Measurements from ENCODE around the gene CD44. TPM values are rescaled to one million over a fixed set of nuclear protein-coding genes. Genes with fewer than 3 reads are reported as not detected.

Gene CD44
- total RNA-seq, 2 experiments from 2014 or later = 449 to 455 TPM

- CTCF ChIA-PET = interaction anchor here (1.1 kb wide), 1 partner anchor 11 kb away, joined by 5 read pairs; no protein-coding TSS in a partner anchor
Observed at GRCh38 chr11:35182317-35182939, 43.5 kb downstream of the CD44 start.

DNA sequence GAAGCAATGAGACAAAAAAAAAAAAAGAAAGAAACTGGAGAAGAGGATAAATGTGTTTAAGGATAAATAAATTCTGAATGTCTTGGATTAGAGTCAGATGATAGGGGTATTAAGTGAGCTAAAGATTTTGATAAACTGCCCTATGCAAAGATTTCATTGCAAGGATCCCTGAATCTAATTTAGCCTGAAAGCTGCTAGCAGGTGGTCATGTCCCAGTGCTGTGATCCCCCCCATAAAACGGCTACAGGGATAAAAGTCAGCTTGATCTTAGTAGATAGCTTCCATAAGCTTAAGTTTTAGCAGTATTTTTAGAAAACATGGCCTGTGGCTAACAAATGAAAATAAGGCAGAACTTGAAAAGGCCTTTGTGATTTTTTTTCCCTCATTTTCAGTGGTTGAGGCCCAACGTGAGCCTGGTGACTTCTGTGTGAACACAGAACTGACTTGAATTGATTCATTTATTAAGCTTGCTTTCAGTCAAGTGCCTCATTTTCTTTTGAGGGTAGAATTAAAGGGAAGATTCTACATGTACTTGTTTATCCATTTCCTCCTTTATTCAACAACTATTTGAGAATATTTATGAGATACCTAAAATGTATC, 44.5 kb downstream of the CD44 start:
- POLR2A ChIA-PET = interaction anchor here (0.7 to 0.9 kb wide), 2 partner anchors 44 to 179 kb away, joined by 3 read pairs; partner anchors contain the start of gene CD44

More at GRCh38 chr11:35182317-35182939, 43.5 kb downstream of the CD44 start:
- POLR2A ChIA-PET = interaction anchor here (0.9 kb wide), 1 partner anchor 43 kb away, joined by 3 read pairs; the partner anchor contains the start of gene CD44

DNA sequence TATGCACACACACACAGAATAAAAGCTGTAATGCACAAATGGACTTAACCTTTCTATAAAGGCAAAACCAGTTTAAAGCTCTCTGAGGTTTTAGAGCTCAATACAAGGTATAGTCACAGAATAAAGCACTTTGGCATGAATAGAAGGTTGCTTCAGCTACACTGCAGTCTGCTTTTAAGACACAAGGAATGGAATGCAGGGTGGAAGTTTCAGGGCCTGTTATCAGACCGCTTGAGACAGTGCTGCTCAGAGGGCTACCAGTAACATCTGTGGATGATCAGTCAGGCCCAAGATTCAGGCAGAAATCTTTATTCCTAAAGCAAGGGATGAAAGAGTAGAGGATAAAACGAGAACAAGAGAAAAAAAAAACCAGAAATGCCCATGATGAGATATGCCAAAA, 46.7 kb downstream of the CD44 start:
- ChIA-PET CTCF (interaction anchor here (0.6 to 1.2 kb wide), 2 partner anchors 118 to 205 kb away, joined by 3 to 4 read pairs; no protein-coding TSS in a partner anchor), POLR2A (no interaction called here)

More for the DNA sequence above, 44.5 kb downstream of the CD44 start:
- CTCF ChIA-PET = interaction anchor here (0.7 to 1.1 kb wide), 2 partner anchors 8 to 12 kb away, joined by 3 to 5 read pairs; no protein-coding TSS in a partner anchor

- ChIA-PET CTCF (no interaction called here), POLR2A (no interaction called here)
Observed at GRCh38 chr11:35187996-35188395, 49.0 kb downstream of the CD44 start.

DNA sequence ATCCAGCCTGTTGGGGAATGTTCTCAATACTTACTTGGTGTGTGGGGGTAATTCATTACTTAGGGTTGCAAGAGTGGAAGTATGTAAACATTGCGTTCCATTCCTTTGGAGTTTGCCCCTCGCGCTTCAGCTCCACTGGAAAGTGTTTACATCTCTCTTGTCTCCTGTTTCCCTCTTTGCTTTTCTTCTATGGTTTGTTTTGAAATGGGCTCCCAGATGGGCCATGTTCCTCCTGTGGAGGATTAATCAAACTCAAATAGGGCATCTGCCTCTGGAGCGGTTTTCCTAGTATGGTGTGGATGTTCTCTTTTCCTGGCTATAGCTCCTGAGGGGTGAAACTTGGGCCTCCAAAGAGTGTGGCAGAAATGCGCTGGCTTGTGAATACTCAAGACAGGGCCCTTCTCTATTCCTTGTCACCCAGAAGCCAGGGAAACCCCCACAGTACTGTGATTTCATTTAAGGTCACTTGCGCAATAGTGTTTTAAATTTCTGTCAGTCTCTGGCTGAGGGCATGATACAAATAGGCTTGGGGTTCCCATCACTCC, 51.9 kb downstream of the CD44 start:
- POLR2A ChIA-PET = no interaction called here
- CTCF ChIA-PET = interaction anchor here (0.6 kb wide), 1 partner anchor 8 kb away, joined by 3 read pairs; no protein-coding TSS in a partner anchor

- CTCF ChIA-PET = interaction anchor here (0.5 to 0.7 kb wide), 3 partner anchors 213 to 306 kb away, joined by 3 to 4 read pairs (median 4); no protein-coding TSS in a partner anchor
- POLR2A ChIA-PET = no interaction called here
Observed at GRCh38 chr11:35192347-35192746, 53.4 kb downstream of the CD44 start.

DNA sequence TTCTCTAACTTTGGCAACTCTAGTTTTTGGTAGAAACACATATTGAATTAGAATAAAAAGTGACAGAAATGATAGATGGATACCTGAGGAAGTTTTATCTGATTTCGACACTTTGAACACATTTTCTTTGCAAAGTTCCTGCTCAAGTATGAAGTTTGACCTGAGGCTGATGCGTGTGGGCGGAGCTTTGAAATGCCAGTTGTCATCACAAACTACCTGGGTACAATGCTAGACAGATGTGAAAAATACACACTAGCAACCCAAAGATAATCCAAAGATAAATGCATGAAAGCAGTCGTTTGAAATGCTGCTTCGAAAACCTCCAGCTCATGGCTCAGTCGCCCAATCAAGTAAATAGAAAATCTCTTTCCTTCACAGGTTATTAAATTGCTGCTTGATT, 54.8 kb downstream of the CD44 start:
- POLR2A ChIA-PET = no interaction called here
- CTCF ChIA-PET = no interaction called here

- CTCF ChIA-PET = no interaction called here
- POLR2A ChIA-PET = no interaction called here
Observed at GRCh38 chr11:35197292-35197691, 58.3 kb downstream of the CD44 start.

DNA sequence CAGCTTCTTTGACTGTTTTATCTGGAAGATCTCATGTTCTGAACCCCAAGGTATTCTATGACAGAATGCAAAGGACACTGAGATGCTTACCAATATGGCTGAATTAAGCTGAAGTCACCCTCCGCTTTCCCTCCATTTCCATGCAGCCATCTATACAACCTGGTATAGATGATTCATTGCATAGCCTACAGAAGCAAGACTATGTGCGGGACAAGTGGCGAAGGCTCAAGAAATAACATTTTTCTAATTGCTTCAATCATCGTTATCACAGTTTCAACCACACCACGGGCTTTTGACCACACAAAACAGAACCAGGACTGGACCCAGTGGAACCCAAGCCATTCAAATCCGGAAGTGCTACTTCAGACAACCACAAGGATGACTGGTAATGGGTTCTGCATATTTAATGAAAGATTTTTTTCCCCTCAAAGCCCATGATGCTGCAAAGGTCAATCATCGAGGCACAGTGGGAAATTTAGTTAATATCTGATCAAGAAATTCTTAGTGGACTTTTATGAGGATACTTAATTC, 61.9 kb downstream of the CD44 start:
- POLR2A ChIA-PET = no interaction called here
- CTCF ChIA-PET = interaction anchor here (0.6 kb wide), 1 partner anchor 286 kb away, joined by 3 read pairs; no protein-coding TSS in a partner anchor

- POLR2A ChIA-PET = no interaction called here
Observed at GRCh38 chr11:35204614-35205013, 65.6 kb downstream of the CD44 start.

DNA sequence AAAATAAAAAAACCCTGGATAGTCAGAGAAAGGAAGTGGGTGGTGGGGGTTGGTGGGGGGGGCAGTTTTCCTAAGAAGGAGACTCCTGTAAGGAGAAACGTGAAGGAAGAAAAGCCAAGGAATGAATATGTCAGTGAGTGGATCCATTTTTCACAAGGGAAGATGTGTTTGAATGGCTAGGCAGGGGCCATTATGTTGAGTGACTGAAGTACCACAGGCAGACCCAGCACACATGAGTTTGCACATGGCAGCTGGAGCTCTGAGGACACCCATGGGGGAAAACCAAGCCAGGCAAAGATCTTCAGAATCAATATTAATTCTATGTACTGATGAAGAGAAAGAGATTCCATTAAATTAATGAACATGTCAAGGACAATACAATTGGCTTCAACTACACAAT, 67.6 kb downstream of the CD44 start:
- ChIA-PET POLR2A (no interaction called here), CTCF (no interaction called here)

More at GRCh38 chr11:35204614-35205013, 65.6 kb downstream of the CD44 start:
- CTCF ChIA-PET = interaction anchor here (1.1 kb wide), 1 partner anchor 160 kb away, joined by 3 read pairs; no protein-coding TSS in a partner anchor

DNA sequence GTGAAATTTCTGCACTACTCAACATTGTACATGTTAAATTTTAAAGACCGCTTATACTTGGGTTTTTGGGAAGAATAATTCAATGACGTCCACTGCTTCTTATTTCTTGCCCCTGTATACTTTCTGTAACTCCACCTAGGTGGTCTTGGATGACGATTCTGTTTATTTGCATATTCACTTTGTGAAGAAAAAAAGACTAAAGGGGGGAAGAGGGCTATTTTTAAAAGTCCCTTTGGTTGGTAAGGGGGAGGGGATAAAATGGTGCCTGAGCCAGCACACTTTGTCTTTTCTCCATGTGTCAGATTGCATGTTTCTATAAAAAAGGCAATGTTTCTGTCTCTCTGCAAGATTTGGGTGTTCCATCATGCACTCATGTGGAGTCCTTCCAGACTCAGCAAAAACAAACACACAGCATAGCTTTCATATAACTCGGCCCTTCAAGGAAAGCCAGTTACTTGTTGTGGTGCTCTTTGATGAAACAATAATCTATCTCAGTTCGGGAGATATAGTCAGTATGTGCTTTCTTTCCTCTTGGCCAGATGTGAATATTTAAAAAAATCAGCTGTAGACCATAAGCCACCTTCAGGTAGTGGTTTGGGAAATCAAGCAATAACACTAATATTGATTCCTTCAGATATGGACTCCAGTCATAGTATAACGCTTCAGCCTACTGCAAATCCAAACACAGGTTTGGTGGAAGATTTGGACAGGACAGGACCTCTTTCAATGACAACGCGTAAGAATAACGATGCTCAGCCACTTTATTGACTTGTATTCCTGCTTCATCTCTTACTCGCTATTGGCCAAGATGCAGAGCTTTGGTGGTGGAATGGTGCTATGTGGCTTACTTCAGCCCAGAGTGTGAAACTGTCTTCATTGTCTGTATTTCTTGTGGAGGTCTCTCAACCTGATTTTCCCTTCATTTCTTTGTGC, 68.8 kb downstream of the CD44 start:
- ChIA-PET CTCF (no interaction called here), POLR2A (no interaction called here)

DNA sequence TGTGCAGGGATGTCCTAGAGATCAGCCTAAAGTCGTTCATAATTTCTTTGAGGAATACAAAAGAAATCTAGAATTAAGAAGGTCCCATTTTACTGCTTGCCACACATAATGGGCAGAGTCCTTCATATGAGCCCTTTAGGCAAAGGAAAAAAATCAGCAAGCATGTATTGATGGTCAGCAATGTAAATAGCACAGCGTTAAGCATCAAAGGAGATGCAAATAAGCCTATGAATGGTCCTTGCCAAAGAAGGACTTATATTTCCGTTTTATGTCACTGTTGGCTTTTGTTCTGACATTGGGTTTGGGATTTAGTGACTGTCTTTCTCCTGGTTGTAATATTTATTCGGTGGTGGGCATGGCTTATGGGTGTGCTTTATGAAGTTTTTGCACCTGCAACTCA, 69.8 kb downstream of the CD44 start:
- ChIA-PET POLR2A (no interaction called here), CTCF (no interaction called here)

GRCh38 chr11:35210876-35211546, 72.0 kb downstream of the CD44 start:
- POLR2A ChIA-PET = no interaction called here
- CTCF ChIA-PET = no interaction called here

DNA sequence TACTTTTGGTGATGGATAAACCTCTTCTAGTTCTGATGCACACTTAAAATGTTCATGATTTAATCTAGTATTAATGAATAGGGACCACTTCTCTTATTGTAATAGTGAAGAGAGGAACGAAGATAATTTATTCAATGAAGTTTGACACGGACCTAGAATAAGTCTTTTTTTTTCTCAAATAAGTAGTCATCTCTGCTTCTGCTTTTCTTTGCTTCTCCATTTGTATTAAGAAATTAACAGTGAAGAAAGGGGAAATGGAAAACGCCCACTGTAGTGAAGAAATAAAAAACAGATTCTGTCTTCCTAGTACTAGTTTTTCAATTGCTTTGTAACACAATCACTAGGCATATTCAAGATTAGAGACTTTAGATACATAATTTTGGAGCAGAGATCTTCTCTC, 73.0 kb downstream of the CD44 start:
- ChIA-PET POLR2A (interaction anchor here (0.7 kb wide), 1 partner anchor 177 kb away, joined by 3 read pairs; no protein-coding TSS in a partner anchor), CTCF (no interaction called here)

DNA sequence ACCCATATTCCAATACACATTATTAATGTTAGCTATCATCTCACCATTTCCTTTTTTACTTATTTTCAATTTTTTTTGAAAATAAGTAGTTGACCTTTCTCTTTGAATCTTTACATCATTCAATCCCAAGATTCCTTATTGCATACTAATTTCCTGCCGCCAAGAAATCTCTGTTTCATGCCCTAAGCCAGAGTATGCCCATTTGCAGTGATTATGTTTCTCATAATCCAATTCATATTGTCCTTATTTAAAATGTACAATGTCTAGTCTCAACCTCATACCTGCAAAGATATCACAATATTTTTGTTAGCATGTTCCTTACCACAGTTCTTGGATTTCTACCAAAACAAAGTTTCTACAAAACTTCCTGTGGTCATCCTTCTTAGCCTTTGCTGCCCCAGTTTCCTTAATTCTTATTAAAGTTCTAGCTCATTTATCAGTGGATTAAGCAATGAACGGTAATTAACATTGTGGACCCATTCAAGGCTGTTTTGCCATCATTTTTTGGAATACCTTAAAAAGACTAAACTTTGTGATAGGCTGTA, 75.3 kb downstream of the CD44 start:
- POLR2A ChIA-PET = interaction anchor here (0.9 kb wide), 1 partner anchor 37 kb away, joined by 4 read pairs; no protein-coding TSS in a partner anchor
- CTCF ChIA-PET = interaction anchor here (1.0 kb wide), 1 partner anchor 74 kb away, joined by 3 read pairs; no protein-coding TSS in a partner anchor

GRCh38 chr11:35214792-35215193, 75.8 kb downstream of the CD44 start:
- ChIA-PET POLR2A (no interaction called here), CTCF (no interaction called here)

GRCh38 chr11:35215945-35216344, 77.0 kb downstream of the CD44 start:
- ChIA-PET CTCF (no interaction called here), POLR2A (no interaction called here)
